Endothelial cell of umbilical vein (primary cell): ENCODE data around the gene PPP1R16B. TPM values are rescaled to one million over a fixed set of nuclear protein-coding genes. Genes with fewer than 3 reads are reported as not detected.

Source experiments
- BruUV-seq: library from RNA; stranded (reverse); fragments of 400-500 nt; replicated peaks from 2 replicates; lab custom pipeline; 2021; lab: Mats Ljungman, UMichigan
- CTCF ChIA-PET: fragments of 300-600, 350-600 bp; sonication (Branson Sonifier 250); formaldehyde crosslinking; loops from one replicate; lab custom pipeline; 2021; ENCODE audit warnings: antibody characterized with exemption, inconsistent platforms; lab: Charles Lee
- POLR2A ChIA-PET: fragments of 300-600, 350-600 bp; sonication (Branson Sonifier 250); formaldehyde crosslinking; loops from one replicate; lab custom pipeline; 2021; ENCODE audit warnings: antibody characterized with exemption, inconsistent platforms; lab: Charles Lee
- DNase-seq: peaks from one replicate; pipeline ENCODE4 v3.0.0-alpha.2; 2011; ENCODE audit warnings: low read depth, low spot score
- FAIRE-seq: peaks from 2 replicates; lab custom pipeline; 2011; peaks lifted over from hg19 to GRCh38; lab: Jason Lieb, UNC
- H2AFZ ChIP-seq: 2 replicates; pipeline ENCODE4 v1.6.0; 2012; ENCODE audit warnings: low read depth, low read length, control low read depth, inconsistent platforms
- H3K27ac ChIP-seq: 2 replicates; pipeline ENCODE4 v1.5.1; 2011; ENCODE audit warnings: low read depth, mild to moderate bottlenecking, control low read depth, low read length, moderate library complexity; ENCODE audit not compliant: insufficient read depth
- H3K27me3 ChIP-seq, 2 experiments: 2 replicates each; pipeline versions ENCODE4 v1.6.0 to v1.6.1; 2011; ENCODE audit warnings: low read length in 2 of 2, mixed read lengths in 1 of 2; ENCODE audit not compliant: control insufficient read depth in 2 of 2, insufficient read depth in 2 of 2
- H3K36me3 ChIP-seq, 2 experiments: 2 replicates in 1 of 2; 3 replicates in 1 of 2; pipeline ENCODE4 v1.5.1; 2011; ENCODE audit warnings: low read length in 2 of 2, mild to moderate bottlenecking in 1 of 2, moderate library complexity in 1 of 2; ENCODE audit not compliant: control insufficient read depth in 2 of 2, insufficient read depth in 2 of 2; ENCODE audit errors: extremely low read depth in 1 of 2
- H3K4me1 ChIP-seq: 3 replicates; pipeline ENCODE4 v1.5.1; 2011; ENCODE audit warnings: mild to moderate bottlenecking, low read length; ENCODE audit not compliant: control insufficient read depth, insufficient read depth; ENCODE audit errors: extremely low read depth
- H3K4me2 ChIP-seq: 2 replicates; pipeline ENCODE4 v1.6.1; 2011; ENCODE audit warnings: low read length, control low read depth, mixed read lengths; ENCODE audit not compliant: insufficient read depth
- H3K4me3 ChIP-seq, 3 experiments: fragments of 200-600 bp in 1 of 3; sonication (generic), shearing (Covaris generic) in 1 of 3; replicated peaks in 1 of 3; 2 replicates each; pipeline ENCODE4 v1.5.1; 2011 to 2016; ENCODE audit warnings: control low read depth in 3 of 3, low read length in 3 of 3, mild to moderate bottlenecking in 2 of 3, inconsistent platforms in 1 of 3, low read depth in 1 of 3, moderate library complexity in 1 of 3; ENCODE audit not compliant: insufficient read depth in 1 of 3
- H3K79me2 ChIP-seq: 2 replicates; pipeline ENCODE4 v1.6.0; 2012; ENCODE audit warnings: low read length, inconsistent platforms; ENCODE audit not compliant: control insufficient read depth, insufficient read depth
- H3K9ac ChIP-seq: replicated peaks from 2 replicates; pipeline ENCODE3; 2011; ENCODE audit warnings: low read length, control low read depth; ENCODE audit not compliant: insufficient read depth; ENCODE audit errors: extremely low read depth
- H3K9me1 ChIP-seq: replicated peaks from 3 replicates; pipeline ENCODE4 v1.6.0; 2011; ENCODE audit warnings: mild to moderate bottlenecking, low read length; ENCODE audit not compliant: control insufficient read depth, insufficient read depth; ENCODE audit errors: extremely low read depth
- H3K9me3 ChIP-seq: replicated peaks from 2 replicates; pipeline ENCODE4 v1.5.1; 2012; ENCODE audit warnings: low read length, inconsistent platforms; ENCODE audit not compliant: control insufficient read depth, insufficient read depth
- H4K20me1 ChIP-seq: replicated peaks from 2 replicates; pipeline ENCODE3; 2011; ENCODE audit warnings: mild to moderate bottlenecking, low read length; ENCODE audit not compliant: control insufficient read depth, insufficient read depth; ENCODE audit errors: extremely low read depth
- EZH2 ChIP-seq: IDR thresholded peaks from 2 replicates; pipeline ENCODE4 v1.6.1; 2012; ENCODE audit warnings: borderline replicate concordance, low read depth, mild to moderate bottlenecking, moderate library complexity, low read length, inconsistent platforms; ENCODE audit not compliant: severe bottlenecking
- FOS ChIP-seq: IDR thresholded peaks from 2 replicates; pipeline ENCODE4 v1.6.1; 2011; ENCODE audit warnings: mild to moderate bottlenecking, low read length, moderate library complexity, borderline replicate concordance; ENCODE audit not compliant: insufficient read depth
- GATA2 ChIP-seq: IDR thresholded peaks from 2 replicates; pipeline ENCODE4 v1.7.0; 2011; ENCODE audit warnings: low read depth, mild to moderate bottlenecking, moderate library complexity, mixed read lengths, low read length; ENCODE audit not compliant: insufficient read length, insufficient read depth
- JUN ChIP-seq: IDR thresholded peaks from 2 replicates; pipeline ENCODE4 v1.6.1; 2011; ENCODE audit warnings: borderline replicate concordance, low read depth; ENCODE audit not compliant: insufficient read length, insufficient read depth
- MAX ChIP-seq: IDR thresholded peaks from 2 replicates; pipeline ENCODE4 v1.6.1; 2011; ENCODE audit not compliant: insufficient read depth, insufficient read length
- MYC ChIP-seq: IDR thresholded peaks from one replicate; pipeline ENCODE4 v1.6.1; 2011; ENCODE audit warnings: mild to moderate bottlenecking, low read depth, low read length
- POLR2A ChIP-seq: IDR thresholded peaks from 2 replicates; pipeline ENCODE4 v1.6.1; 2012; ENCODE audit warnings: low read depth, mild to moderate bottlenecking, control low read depth, low read length
- POLR2AphosphoS5 ChIP-seq: IDR thresholded peaks from 2 replicates; pipeline ENCODE4 v1.6.1; 2012; ENCODE audit warnings: low read depth, mild to moderate bottlenecking, control low read depth, low read length, moderate library complexity; ENCODE audit not compliant: insufficient read depth
- dilution Hi-C: fragments of 300-500 bp; cut with MboI; formaldehyde crosslinking; loops from one replicate; pipeline ENCODE4 v1.15.0; 2019; ENCODE audit warnings: low sequenced_read_pairs; ENCODE audit not compliant: extremely low pct_ligation_motif_present
- intact Hi-C: fragments of 100-400 bp; cut with micrococcal nuclease; formaldehyde crosslinking; loops from one replicate; pipeline ENCODE4 v1.10.0; 2022
- polyA plus RNA-seq, 4 experiments: library from polyadenylated mRNA; depleted of rRNA in 3 of 4; stranded (reverse) in 3 of 4; unstranded in 1 of 4; fragments of >200 nt; gene quantifications; 2 replicates each; pipeline versions ENCODE4 v1.2.1 to v1.2.3, GENCODE V29; 2011 to 2012; ENCODE audit warnings: missing spikeins in 1 of 4
- total RNA-seq: library from RNA; stranded (reverse); gene quantifications from 2 replicates; pipeline ENCODE4 v1.2.3, GENCODE V29; 2021
- TF ChIP-seq, protein P1 (sequence below), 2 donors: IDR thresholded peaks; 1 replicate in 1 of 2; 2 replicates in 1 of 2; pipeline ENCODE4 v1.5.1; 2011; ENCODE audit warnings: low read length in 2 of 2, mild to moderate bottlenecking in 2 of 2, moderate library complexity in 2 of 2, control low read depth in 1 of 2, inconsistent platforms in 1 of 2, low read depth in 1 of 2; ENCODE audit not compliant: insufficient read depth in 1 of 2; ENCODE audit errors: extremely low read depth in 1 of 2

Gene PPP1R16B
- total and polyA plus RNA-seq, 2 donors (not counting 3 experiments of a cell fraction or from before 2014, with no cell fraction given), result 34.7 to 68.1 TPM

GRCh38 chr20:38903335-38903734 lies 97.8 kb downstream of the PPP1R16B start:
- DNase-seq (no peak), FAIRE-seq (no peak)
- H2AFZ ChIP-seq, result no peak overlapping the region
- CTCF ChIA-PET, result interaction anchor here (0.9 to 4.2 kb wide), 3 partner anchors 10 to 59 kb away, joined by 3 to 12 read pairs (median 3); partner anchors contain the start of genes DHX35 and FAM83D
- H3K9ac ChIP-seq, result no peak overlapping the region
- H3K27me3 ChIP-seq, result no peaks in the 10 kb centered on the region
- TF ChIP-seq GATA2, result no peak
- TF ChIP-seq POLR2A, result no peak
- no peak for TF ChIP-seq MAX
- no peak for TF ChIP-seq EZH2
- TF ChIP-seq FOS, result no peak
- TF ChIP-seq, protein P1, sequence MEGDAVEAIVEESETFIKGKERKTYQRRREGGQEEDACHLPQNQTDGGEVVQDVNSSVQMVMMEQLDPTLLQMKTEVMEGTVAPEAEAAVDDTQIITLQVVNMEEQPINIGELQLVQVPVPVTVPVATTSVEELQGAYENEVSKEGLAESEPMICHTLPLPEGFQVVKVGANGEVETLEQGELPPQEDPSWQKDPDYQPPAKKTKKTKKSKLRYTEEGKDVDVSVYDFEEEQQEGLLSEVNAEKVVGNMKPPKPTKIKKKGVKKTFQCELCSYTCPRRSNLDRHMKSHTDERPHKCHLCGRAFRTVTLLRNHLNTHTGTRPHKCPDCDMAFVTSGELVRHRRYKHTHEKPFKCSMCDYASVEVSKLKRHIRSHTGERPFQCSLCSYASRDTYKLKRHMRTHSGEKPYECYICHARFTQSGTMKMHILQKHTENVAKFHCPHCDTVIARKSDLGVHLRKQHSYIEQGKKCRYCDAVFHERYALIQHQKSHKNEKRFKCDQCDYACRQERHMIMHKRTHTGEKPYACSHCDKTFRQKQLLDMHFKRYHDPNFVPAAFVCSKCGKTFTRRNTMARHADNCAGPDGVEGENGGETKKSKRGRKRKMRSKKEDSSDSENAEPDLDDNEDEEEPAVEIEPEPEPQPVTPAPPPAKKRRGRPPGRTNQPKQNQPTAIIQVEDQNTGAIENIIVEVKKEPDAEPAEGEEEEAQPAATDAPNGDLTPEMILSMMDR (IDR thresholded peaks at IDR 0.05; ENCODE audit: extremely low read depth in 1 of 2, insufficient read depth in 1 of 2, low read depth in 1 of 2, low read length in 2 of 2), result no peak
- TF ChIP-seq MYC, result no peak
- TF ChIP-seq JUN, result no peak
- TF ChIP-seq POLR2AphosphoS5, result no peak
- no peak overlapping the region for H3K27ac ChIP-seq
- dilution Hi-C loops (no loop called here), intact Hi-C loops (no loop called here)
- no peaks in the 10 kb centered on the region for H3K9me3 ChIP-seq
- H4K20me1 ChIP-seq, result peaks cover 2% of the 10 kb centered on the region
- no peak overlapping the region for H3K4me2 ChIP-seq
- no peaks in the 10 kb centered on the region for H3K79me2 ChIP-seq
- no TSS peak for BruUV-seq
- peaks cover 4 to 59% of the 10 kb centered on the region in 2 experiments for H3K36me3 ChIP-seq
- no peaks in the 10 kb centered on the region for H3K9me1 ChIP-seq
- POLR2A ChIA-PET, result no interaction called here
- no peak overlapping the region for H3K4me3 ChIP-seq
- no peaks in the 10 kb centered on the region for H3K4me1 ChIP-seq
